Anterior cingulate cortex (tissue), 58 donors: Measurements from ENCODE around the gene DLD.
"Not testable (repeated sequence)": the region's sequence is repeated elsewhere in the genome, so short reads cannot be mapped to it uniquely, and the experiment has no call there.

Experiments
- DNase-seq, 58 donors: peaks; one replicate each; lab custom pipeline; 2025; lab: John Stamatoyannopoulos, UW

DLD gene

GRCh38 chr7:107870427-107871000 lies 20.5 kb upstream of the DLD start:
- DNase-seq = no peak

DNA sequence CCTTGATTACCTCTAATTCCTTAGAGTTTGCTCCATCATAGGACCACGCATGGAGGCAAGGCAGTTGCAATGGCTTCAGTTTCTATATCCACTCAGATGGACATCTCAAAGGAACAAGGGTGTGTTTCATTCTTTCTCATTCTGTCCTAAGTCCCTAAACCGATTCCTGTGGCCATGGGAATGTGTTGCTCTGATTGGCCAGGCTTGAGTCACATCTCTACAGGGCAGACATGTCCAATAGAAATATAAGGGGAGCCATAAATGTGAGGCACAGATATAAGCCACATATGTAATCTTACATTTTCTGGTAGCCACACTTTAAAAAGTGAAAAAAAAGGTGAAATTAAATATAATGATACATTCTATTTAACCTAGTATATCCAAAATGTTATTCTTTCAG lies 16.9 kb upstream of the DLD start:
- DNase-seq = no peak

DNA sequence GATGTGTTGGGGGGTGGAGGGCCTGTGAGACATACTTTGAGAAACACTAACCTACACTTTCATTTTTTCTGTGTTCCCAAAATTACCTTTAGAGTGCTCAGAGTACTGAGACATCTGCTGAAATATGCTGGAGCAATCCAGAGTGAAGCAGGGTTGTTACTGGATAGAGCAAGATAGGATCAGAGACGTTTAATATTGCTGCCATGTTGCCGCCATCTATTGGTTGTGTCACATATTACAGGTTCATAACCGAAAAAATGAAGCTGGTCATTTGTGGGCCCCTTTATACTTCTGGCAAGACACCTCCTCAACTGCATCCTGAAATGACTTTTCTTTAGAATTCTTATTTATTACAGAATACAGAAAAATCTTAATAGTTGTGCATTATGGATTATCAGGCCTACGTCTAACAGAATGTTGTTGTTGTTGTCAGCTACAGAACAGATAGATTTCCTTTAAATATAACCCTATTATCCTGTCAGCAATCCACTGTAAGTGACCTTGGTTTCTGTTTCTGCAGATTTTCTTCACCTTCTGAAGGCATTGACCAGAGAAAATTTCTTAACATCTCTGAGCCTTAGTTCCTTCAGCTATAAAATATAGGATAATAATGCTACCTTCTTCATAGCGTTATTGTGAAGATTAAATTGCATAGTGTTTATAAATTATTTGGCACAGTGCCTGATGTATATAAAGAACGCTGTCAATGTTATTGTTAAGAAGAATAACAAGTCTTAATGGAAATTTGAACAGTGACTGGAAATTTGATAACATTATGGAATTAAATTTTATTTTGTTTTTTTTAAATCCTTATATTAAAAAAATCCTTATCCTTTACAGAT lies 16.2 kb upstream of the DLD start:
- peak in 17 of 58 donors; percentile 1 to 65 (median 16) for DNase-seq

- no peak for DNase-seq
Observed at GRCh38 chr7:107876916-107877315, 14.1 kb upstream of the DLD start.

DNA sequence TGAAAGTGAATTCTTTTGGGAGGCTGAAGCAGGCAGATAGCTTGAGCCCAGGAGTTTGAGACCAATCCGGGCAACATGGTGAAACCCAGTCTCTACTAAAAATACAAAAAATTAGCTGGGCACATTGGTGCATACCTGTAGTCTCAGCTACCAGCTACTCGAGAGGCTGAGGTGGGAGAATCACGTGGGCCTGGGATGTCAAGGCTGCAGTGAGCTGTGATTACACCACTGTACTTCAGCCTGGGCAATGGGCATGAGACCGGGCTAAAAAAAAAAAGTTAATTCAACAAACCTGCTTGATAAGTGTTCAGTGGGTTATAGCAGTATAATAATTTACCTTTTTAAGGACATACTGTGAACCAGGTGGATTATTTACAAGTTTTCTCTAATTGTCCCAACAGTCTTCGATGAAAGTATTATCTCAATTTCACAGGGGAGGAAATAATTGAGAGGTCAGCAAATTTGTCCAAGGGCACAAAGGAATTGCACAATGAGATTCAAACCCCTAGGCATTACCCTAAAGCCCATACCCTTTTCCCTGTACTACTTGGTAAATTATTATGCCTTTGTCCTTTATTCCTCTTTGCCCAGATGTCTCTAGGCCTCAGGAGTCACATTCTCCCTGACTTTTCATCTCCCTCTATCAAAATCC lies 13.1 kb upstream of the DLD start:
- no peak for DNase-seq

- DNase-seq = no peak
Observed at GRCh38 chr7:107878636-107879035, 12.3 kb upstream of the DLD start.

DNA sequence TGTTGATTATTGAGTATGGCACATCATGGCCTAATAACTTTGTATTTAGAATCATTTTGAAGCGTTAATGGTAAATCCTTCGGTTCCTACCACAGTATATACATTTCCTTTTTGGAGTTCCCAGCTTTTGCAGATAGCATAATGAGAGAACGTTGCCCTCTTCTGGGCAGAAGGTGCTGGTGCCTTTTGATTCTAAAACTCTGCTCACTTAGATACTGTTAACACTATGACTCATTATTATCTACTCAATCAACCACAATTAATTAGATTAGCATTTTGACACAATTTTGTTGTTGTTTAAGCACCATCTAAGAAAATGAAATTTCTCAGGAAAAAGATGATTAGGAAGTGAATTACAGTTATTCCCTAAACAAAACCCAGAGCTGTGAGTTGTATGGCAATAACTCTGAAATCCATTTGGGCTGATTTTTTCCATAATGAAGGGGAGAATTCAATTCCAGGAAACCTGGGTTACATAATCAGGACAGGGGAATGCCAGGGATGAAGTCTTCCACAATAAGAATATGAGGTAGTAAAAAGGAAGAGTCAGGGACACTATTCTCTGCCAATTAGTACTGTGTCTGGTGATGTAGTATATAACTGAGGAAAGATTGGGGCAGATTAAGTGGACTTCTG lies 11.5 kb upstream of the DLD start:
- peak in 13 of 58 donors; percentile 1 to 48 (median 7) for DNase-seq

DNA sequence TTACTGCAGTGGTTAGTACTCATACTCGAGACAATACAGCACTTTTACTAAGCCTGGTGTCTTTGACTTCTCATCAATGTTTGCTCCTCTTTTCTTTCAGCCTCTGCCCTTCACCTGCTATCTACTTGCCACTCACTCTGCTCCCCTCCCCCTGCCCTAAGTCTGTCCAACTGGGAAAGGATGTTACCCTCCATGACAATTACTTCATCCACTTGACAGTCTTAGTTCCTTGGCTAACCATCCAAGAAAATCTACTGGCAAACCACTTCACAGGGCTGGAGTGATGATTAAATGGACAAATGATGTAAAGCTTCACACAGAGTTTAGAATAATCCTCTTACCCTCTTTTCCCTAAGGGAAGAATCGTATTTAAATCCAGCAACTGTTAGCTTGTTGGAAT lies 8.2 kb upstream of the DLD start:
- no peak for DNase-seq

GRCh38 chr7:107884066-107884818 lies 6.7 kb upstream of the DLD start:
- DNase-seq = peak in 1 of 58 donors; percentile 22

GRCh38 chr7:107887827-107888226 lies 3.2 kb upstream of the DLD start:
- DNase-seq = not testable (repeated sequence)

DNA sequence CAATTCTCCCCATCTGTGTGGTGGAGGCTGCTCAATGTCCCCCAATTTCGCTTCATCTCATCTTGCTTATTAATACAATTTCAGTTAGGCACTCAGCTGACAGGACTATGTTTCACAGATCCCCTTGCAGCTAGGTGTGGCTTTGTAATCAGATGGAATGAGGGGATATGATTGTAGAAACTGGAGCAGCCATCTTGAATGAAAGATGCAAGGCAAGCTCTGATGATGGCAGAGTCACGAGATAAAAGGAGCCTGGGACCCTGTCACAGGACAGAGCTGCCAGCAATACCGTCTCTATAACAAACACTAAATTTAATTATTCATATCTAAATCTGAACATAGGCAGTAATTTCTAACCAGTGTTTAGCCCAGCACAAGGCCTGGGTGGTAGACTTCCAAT lies 991 bp upstream of the DLD start:
- DNase-seq = no peak

- peak in 4 of 58 donors; percentile 37 to 56 (median 44) for DNase-seq
Observed at GRCh38 chr7:107890493-107890961, 456 bp upstream of the DLD start.

DNA sequence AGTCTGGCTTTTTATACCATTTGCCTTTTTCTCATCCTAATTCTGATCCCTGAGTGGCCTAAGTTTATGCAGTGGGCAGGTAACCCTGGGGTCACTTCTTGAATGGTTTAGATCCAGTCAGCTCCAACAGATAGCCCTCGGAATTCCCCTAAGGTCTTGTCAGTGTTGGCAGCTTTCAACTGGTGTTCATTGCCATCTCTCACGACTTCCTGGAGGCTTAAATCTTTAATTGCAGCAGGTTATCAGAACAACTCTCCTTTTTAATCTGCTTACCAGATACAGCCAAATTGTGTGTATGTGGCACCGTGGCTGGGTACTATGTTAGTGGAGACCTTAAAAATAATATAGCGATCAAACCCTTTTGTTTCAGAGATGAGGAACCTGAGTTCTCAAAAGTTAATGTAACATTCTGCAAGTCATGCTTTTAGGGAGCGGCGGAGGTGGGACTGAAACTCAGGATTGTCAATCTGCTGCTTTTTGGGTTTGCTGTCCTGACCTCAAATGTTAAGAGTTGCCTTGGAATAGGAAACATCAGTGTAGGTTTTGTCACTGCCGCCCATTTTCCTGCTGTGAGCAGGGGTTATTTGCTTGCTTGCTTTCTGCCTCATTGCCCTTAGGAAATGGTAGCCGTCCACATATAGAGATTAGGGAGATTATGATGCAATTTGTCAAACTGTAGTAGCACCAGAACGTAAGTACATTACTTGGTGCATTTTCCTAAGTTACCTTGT lies 818 bp downstream of the DLD start:
- DNase-seq = no peak

- not testable (repeated sequence) for DNase-seq
Observed at GRCh38 chr7:107892367-107892741, 1.4 kb downstream of the DLD start.

- DNase-seq = no peak
Observed at GRCh38 chr7:107898997-107899594, 8.1 kb downstream of the DLD start.

DNA sequence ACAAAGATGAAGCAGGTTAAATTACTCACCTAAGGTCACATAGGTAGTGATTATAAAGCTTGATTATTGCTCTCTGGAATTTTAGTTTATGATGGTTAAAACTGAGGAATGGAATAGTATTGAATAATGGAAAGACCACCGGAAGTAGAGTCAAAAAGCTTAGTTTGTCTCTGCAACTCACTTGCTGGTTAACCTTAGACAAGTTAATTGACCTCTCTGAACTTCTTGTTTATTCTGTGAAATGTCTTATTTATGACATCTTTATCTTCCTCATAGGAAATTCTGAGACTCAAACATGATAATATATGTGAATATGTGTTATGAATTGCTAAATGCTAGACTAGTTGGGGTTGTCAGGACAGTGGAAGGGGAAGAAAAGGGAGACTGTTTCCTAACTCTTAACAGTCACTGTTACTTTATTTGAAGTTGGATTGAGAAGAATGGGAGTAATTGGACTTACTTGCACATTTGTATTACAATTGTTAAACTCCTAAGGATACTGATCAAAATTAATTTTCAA lies 9.6 kb downstream of the DLD start:
- no peak for DNase-seq

DNA sequence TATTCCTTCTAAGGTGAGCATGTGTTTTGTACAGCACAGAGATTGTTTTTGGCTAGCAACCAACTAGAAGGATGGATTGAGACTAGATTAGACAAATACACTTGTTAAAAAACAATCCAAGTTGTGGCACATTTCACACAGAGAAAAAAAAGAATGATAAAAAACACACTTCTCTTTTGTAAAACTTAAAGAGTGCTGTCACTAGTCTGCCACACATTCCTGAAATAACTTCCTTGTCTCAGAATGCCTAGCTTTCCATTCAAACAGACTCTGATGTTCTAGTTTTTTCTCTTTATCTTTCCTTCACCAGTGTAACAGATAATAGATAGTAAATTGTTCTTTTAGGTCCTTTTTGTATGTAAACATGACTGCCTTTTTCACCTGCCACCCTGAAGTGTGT lies 11.4 kb downstream of the DLD start:
- DNase-seq = no peak

GRCh38 chr7:107907790-107908189 lies 16.8 kb downstream of the DLD start:
- DNase-seq = no peak

DNA sequence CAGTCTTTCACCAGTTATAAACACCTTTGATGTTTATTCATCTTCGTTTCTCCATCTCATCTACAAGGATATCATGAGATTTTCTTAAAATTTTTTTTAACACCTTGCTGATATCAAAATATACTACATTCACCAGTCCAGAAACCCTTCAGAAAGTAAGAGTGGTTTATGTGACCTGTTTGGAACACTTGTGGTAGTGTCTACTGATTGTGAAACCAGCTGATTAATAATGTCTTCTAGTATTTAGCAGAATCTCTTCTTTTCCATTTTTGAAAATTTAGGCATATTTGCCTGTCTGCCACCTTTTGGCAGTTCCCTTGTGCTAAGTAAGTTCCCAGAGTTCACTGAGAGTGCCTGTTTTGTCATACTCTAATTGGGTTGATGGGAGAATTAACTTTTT lies 18.5 kb downstream of the DLD start:
- no peak for DNase-seq
